Caco-2 (cell line): ENCODE measurements around the gene ARHGEF6. TPM values are rescaled to one million over a fixed set of nuclear protein-coding genes. Genes with fewer than 3 reads are reported as not detected.
A peak's percentile ranks its signal among the peaks of the same experiment; 100 is the strongest.

Source experiments
- BruUV-seq: library from RNA; stranded (reverse); fragments of 400-500 nt; replicated peaks from 2 replicates; lab custom pipeline; 2021; lab: Mats Ljungman, UMichigan
- CTCF ChIA-PET: fragments of 300-600 bp; sonication (Branson Sonifier 250); formaldehyde crosslinking; loops from one replicate; lab custom pipeline; 2022; ENCODE audit warnings: antibody characterized with exemption; lab: Charles Lee
- POLR2A ChIA-PET: fragments of 300-600 bp; sonication (Branson Sonifier 250); formaldehyde crosslinking; loops from one replicate; lab custom pipeline; 2022; ENCODE audit warnings: antibody characterized with exemption; lab: Charles Lee
- DNase-seq, 2 experiments: peaks; one replicate each; pipeline versions ENCODE4 v3.0.0 to v3.0.0-alpha.2; 2020 to 2022
- H3K27me3 ChIP-seq: replicated peaks from 2 replicates; pipeline ENCODE4 v1.6.0; 2011; ENCODE audit warnings: low read length; ENCODE audit not compliant: control insufficient read depth, insufficient read depth
- H3K36me3 ChIP-seq: 2 replicates; pipeline ENCODE4 v1.5.1; 2011; ENCODE audit warnings: low read length; ENCODE audit not compliant: control insufficient read depth, insufficient read depth
- H3K4me1 ChIP-seq: fragments of 250-450 bp; sonication (Bioruptor Pico); 2 replicates; pipeline ENCODE4 v1.5.1; 2020; ENCODE audit warnings: mild to moderate bottlenecking
- H3K4me3 ChIP-seq: 2 replicates; pipeline ENCODE4 v1.5.1; 2011; ENCODE audit warnings: low read depth, mild to moderate bottlenecking, control low read depth, low read length
- H3K9me3 ChIP-seq: fragments of 250-450 bp; sonication (Bioruptor Pico); 2 replicates; pipeline ENCODE4 v1.5.1; 2020; ENCODE audit warnings: mild to moderate bottlenecking, moderate library complexity
- H3K27ac Mint-ChIP-seq: one replicate; pipeline ENCODE4 v1.8.0; 2022; ENCODE audit warnings: mixed read lengths; ENCODE audit not compliant: unreplicated experiment
- H3K27me3 Mint-ChIP-seq: one replicate; pipeline ENCODE4 v1.8.0; 2022; ENCODE audit warnings: mixed read lengths; ENCODE audit not compliant: insufficient read depth, unreplicated experiment
- H3K36me3 Mint-ChIP-seq: one replicate; pipeline ENCODE4 v1.8.0; 2022; ENCODE audit warnings: mild to moderate bottlenecking, mixed read lengths; ENCODE audit not compliant: insufficient read depth, unreplicated experiment
- H3K4me1 Mint-ChIP-seq: one replicate; pipeline ENCODE4 v1.8.0; 2022; ENCODE audit warnings: low read depth, mixed read lengths; ENCODE audit not compliant: unreplicated experiment
- H3K4me3 Mint-ChIP-seq: one replicate; pipeline ENCODE4 v1.8.0; 2022; ENCODE audit warnings: mild to moderate bottlenecking, moderate library complexity, mixed read lengths; ENCODE audit not compliant: unreplicated experiment
- H3K9me3 Mint-ChIP-seq: one replicate; pipeline ENCODE4 v1.8.0; 2022; ENCODE audit warnings: mixed read lengths; ENCODE audit not compliant: unreplicated experiment
- intact Hi-C: fragments of 100-400 bp; cut with micrococcal nuclease; formaldehyde crosslinking; loops from one replicate; pipeline ENCODE4 v1.10.0; 2022; ENCODE audit not compliant: unreplicated experiment
- total RNA-seq: library from RNA; stranded (reverse); gene quantifications from 2 replicates; pipeline ENCODE4 v1.2.3, GENCODE V29; 2022
- TF ChIP-seq, protein P1 (sequence below), 2 experiments: fragments of 200-600 bp in 1 of 2; IDR thresholded peaks; 1 replicate in 1 of 2; 2 replicates in 1 of 2; pipeline versions ENCODE4 v1.5.1 to v1.8.0; 2011 to 2022; ENCODE audit warnings: antibody characterized with exemption in 1 of 2, control low read depth in 1 of 2, inconsistent platforms in 1 of 2, low read depth in 1 of 2, low read length in 1 of 2, mild to moderate bottlenecking in 1 of 2, moderate library complexity in 1 of 2; ENCODE audit not compliant: insufficient read depth in 1 of 2, severe bottlenecking in 1 of 2, unreplicated experiment in 1 of 2

Gene ARHGEF6
- total RNA-seq, 1 experiment from 2014 or later: not detected

GRCh38 chrX:136674270-136674985 lies 106.3 kb downstream of the ARHGEF6 start:
- no peaks in the 10 kb centered on the region for H3K9me3 ChIP-seq
- no peak for DNase-seq
- no TSS peak for BruUV-seq
- H3K36me3 ChIP-seq: no peaks in the 10 kb centered on the region
- ChIA-PET POLR2A (no interaction called here), CTCF (no interaction called here)
- H3K27ac Mint-ChIP-seq: no peak overlapping the region
- no peaks in the 10 kb centered on the region for H3K27me3 ChIP-seq
- H3K4me1 Mint-ChIP-seq: no peaks in the 10 kb centered on the region
- no peaks in the 10 kb centered on the region for H3K36me3 Mint-ChIP-seq
- H3K4me1 ChIP-seq: no peaks in the 10 kb centered on the region
- no peak overlapping the region for H3K4me3 ChIP-seq
- TF ChIP-seq, protein P1, sequence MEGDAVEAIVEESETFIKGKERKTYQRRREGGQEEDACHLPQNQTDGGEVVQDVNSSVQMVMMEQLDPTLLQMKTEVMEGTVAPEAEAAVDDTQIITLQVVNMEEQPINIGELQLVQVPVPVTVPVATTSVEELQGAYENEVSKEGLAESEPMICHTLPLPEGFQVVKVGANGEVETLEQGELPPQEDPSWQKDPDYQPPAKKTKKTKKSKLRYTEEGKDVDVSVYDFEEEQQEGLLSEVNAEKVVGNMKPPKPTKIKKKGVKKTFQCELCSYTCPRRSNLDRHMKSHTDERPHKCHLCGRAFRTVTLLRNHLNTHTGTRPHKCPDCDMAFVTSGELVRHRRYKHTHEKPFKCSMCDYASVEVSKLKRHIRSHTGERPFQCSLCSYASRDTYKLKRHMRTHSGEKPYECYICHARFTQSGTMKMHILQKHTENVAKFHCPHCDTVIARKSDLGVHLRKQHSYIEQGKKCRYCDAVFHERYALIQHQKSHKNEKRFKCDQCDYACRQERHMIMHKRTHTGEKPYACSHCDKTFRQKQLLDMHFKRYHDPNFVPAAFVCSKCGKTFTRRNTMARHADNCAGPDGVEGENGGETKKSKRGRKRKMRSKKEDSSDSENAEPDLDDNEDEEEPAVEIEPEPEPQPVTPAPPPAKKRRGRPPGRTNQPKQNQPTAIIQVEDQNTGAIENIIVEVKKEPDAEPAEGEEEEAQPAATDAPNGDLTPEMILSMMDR (IDR thresholded peaks at IDR 0.05; ENCODE audit: insufficient read depth in 1 of 2, low read depth in 1 of 2, low read length in 1 of 2, severe bottlenecking in 1 of 2, unreplicated experiment in 1 of 2): no peak
- intact Hi-C loops: no loop called here
- H3K9me3 Mint-ChIP-seq: no peaks in the 10 kb centered on the region
- H3K27me3 Mint-ChIP-seq: peaks cover 8% of the 10 kb centered on the region
- no peak overlapping the region for H3K4me3 Mint-ChIP-seq

- BruUV-seq: no TSS peak
- DNase-seq: no peak
- Mint-ChIP-seq H3K4me1 (no peaks in the 10 kb centered on the region), H3K36me3 (peaks cover 5% of the 10 kb centered on the region), H3K4me3 (no peak overlapping the region), H3K27me3 (peaks cover 16% of the 10 kb centered on the region), H3K9me3 (no peaks in the 10 kb centered on the region), H3K27ac (no peak overlapping the region)
- Histone ChIP-seq H3K4me1 (no peaks in the 10 kb centered on the region), H3K4me3 (no peak overlapping the region), H3K27me3 (no peaks in the 10 kb centered on the region), H3K36me3 (no peaks in the 10 kb centered on the region), H3K9me3 (no peaks in the 10 kb centered on the region)
- TF ChIP-seq, protein P1 (IDR thresholded peaks at IDR 0.05; ENCODE audit: insufficient read depth in 1 of 2, low read depth in 1 of 2, low read length in 1 of 2, severe bottlenecking in 1 of 2, unreplicated experiment in 1 of 2): no peak
- ChIA-PET POLR2A (no interaction called here), CTCF (no interaction called here)
- intact Hi-C loops: no loop called here
Observed at GRCh38 chrX:136671006-136671610, 109.6 kb downstream of the ARHGEF6 start.

DNA sequence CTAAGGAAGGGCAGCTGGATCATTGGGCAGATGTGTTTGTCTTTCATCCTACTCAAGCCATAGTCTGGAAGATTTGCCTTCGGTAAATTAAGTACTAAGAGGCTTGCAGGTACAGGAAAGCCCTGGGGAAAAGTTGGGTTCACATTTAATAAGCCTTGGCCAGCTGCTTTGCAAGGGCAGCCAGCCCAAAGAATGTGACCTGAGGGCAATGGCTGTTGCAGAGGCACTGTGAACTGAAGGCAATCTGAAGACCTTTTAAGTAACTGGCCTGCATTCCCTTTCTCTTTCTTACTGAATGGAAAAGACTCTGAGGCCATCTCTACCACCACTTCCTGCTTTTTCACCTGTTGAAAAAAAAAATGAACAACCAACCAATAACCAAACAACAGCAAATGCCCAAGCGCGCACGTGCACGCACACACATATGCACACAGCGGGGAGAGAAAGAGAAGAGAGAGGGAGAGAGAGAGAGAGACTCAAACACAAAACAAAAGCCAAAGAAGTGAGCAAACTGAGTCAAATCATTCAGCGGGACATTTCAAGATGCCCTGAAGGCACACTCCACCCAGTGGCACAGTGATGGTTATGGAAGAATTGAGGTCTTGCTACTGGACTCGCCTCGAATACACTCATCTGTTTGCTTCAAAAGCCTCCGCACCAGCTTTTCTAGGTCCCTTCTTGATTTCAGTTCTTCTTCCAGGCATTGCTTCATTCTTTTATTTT lies 113.1 kb downstream of the ARHGEF6 start:
- H3K36me3 Mint-ChIP-seq: peaks cover 5% of the 10 kb centered on the region
- DNase-seq: peak in 1 of 2 experiments; percentile 32
- H3K4me3 Mint-ChIP-seq: no peak overlapping the region
- H3K9me3 ChIP-seq: no peaks in the 10 kb centered on the region
- POLR2A ChIA-PET: no interaction called here
- no peak overlapping the region for H3K27ac Mint-ChIP-seq
- H3K27me3 Mint-ChIP-seq: peaks cover 7% of the 10 kb centered on the region
- no peak overlapping the region for H3K4me3 ChIP-seq
- H3K4me1 ChIP-seq: no peaks in the 10 kb centered on the region
- no peaks in the 10 kb centered on the region for H3K36me3 ChIP-seq
- intact Hi-C loops: no loop called here
- TF ChIP-seq, protein P1 (IDR thresholded peaks at IDR 0.05; ENCODE audit: insufficient read depth in 1 of 2, low read depth in 1 of 2, low read length in 1 of 2, severe bottlenecking in 1 of 2, unreplicated experiment in 1 of 2): no peak
- no peaks in the 10 kb centered on the region for H3K27me3 ChIP-seq
- no TSS peak for BruUV-seq
- H3K9me3 Mint-ChIP-seq: peaks cover 17% of the 10 kb centered on the region
- no peaks in the 10 kb centered on the region for H3K4me1 Mint-ChIP-seq
- CTCF ChIA-PET: no interaction called here
